Activated CD8-positive, alpha-beta memory T cell treated with anti-CD3 and anti-CD28 coated beads, Interleukin-2, amount 10 ng/mL, durations not matched to agents 7 days and 5 days (primary cell): ENCODE measurements around the gene SMAD3. TPM values are rescaled to one million over a fixed set of nuclear protein-coding genes. Genes with fewer than 3 reads are reported as not detected.

Source experiments
- ATAC-seq: fragments of 150-1000 bp; cut with Tn5 transposase; one replicate; pipeline ENCODE4 v1.10.0; 2021; ENCODE audit warnings: moderate library complexity
- CTCF ChIA-PET: fragments of 350-600 bp; sonication (Branson Sonifier 250); formaldehyde crosslinking; loops from one replicate; lab custom pipeline; 2021; ENCODE audit warnings: antibody characterized with exemption; lab: Charles Lee
- DNase-seq: peaks from one replicate; pipeline ENCODE4 v3.0.0-alpha.2; 2020
- H3K27ac Mint-ChIP-seq: one replicate; pipeline ENCODE4 v1.8.0; 2021; ENCODE audit warnings: mild to moderate bottlenecking, mixed read lengths
- H3K27me3 Mint-ChIP-seq: one replicate; pipeline ENCODE4 v1.8.0; 2021; ENCODE audit warnings: mixed read lengths
- H3K36me3 Mint-ChIP-seq: one replicate; pipeline ENCODE4 v1.8.0; 2021; ENCODE audit warnings: mild to moderate bottlenecking, mixed read lengths
- H3K4me1 Mint-ChIP-seq: one replicate; pipeline ENCODE4 v1.8.0; 2021; ENCODE audit warnings: mixed read lengths
- H3K4me3 Mint-ChIP-seq: one replicate; pipeline ENCODE4 v1.8.0; 2021; ENCODE audit warnings: mild to moderate bottlenecking, moderate library complexity, mixed read lengths
- H3K9me3 Mint-ChIP-seq: one replicate; pipeline ENCODE4 v1.8.0; 2022; ENCODE audit warnings: low read depth, mixed read lengths
- total RNA-seq, 2 experiments: library from RNA; stranded (reverse); gene quantifications; one replicate each; pipeline ENCODE4 v1.2.3, GENCODE V29; 2021

SMAD3 gene
- total RNA-seq, 2 experiments from 2014 or later, result 87.1 to 88.0 TPM

- CTCF ChIA-PET, result no interaction called here
- no peak for DNase-seq
- H3K27ac Mint-ChIP-seq, result no peak overlapping the region
- peaks cover 65% of the 10 kb centered on the region for H3K36me3 Mint-ChIP-seq
- no peaks in the 10 kb centered on the region for H3K27me3 Mint-ChIP-seq
- peaks cover 57% of the 10 kb centered on the region for H3K4me1 Mint-ChIP-seq
- ATAC-seq, result no peak
- peaks cover 3% of the 10 kb centered on the region for H3K9me3 Mint-ChIP-seq
- no peak overlapping the region for H3K4me3 Mint-ChIP-seq
Measured at GRCh38 chr15:67109141-67110034, 44.0 kb downstream of the SMAD3 start.

DNA sequence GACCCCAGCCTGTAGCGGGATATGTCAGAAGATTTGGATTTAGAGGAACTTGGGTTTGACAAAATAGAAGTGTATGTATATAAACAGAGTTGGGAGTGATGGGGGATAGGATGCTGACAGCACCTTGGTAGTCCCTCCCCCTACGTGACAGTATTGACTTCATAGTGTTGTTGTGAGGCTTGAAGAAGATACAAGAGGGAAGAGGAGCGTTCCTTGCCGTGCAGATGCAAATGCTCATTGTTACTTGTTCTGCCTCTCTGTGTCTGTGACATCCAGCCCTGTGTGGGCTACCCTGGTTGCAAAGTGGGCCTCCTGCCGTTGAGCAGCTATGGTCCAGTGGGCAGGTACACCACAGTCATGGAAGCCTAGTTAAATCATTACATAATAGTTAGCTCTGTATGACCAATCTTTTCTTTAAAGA, 45.0 kb downstream of the SMAD3 start:
- Mint-ChIP-seq H3K36me3 (peaks cover 62% of the 10 kb centered on the region), H3K9me3 (peaks cover 3% of the 10 kb centered on the region), H3K4me3 (no peak overlapping the region), H3K4me1 (peaks cover 67% of the 10 kb centered on the region), H3K27me3 (no peaks in the 10 kb centered on the region), H3K27ac (peak overlapping the region; percentile 11)
- CTCF ChIA-PET, result interaction anchor here (1.2 kb wide), 1 partner anchor 11 kb away, joined by 3 read pairs; no protein-coding TSS in a partner anchor
- ATAC-seq, result no peak
- DNase-seq, result no peak

GRCh38 chr15:67110958-67111864, 45.8 kb downstream of the SMAD3 start:
- DNase-seq (peak; percentile 54), ATAC-seq (peak; percentile 18)
- H3K9me3 Mint-ChIP-seq, result peaks cover 3% of the 10 kb centered on the region
- H3K27ac Mint-ChIP-seq, result peak overlapping the region; percentile 60
- H3K4me3 Mint-ChIP-seq, result peak overlapping the region; percentile 6
- peaks cover 75% of the 10 kb centered on the region for H3K4me1 Mint-ChIP-seq
- CTCF ChIA-PET, result interaction anchor here (1.2 kb wide), 1 partner anchor 10 kb away, joined by 3 read pairs; no protein-coding TSS in a partner anchor
- H3K27me3 Mint-ChIP-seq, result no peaks in the 10 kb centered on the region
- H3K36me3 Mint-ChIP-seq, result peaks cover 61% of the 10 kb centered on the region

GRCh38 chr15:67114046-67114445, 48.6 kb downstream of the SMAD3 start:
- H3K27ac Mint-ChIP-seq, result peak overlapping the region; percentile 81
- no peaks in the 10 kb centered on the region for H3K27me3 Mint-ChIP-seq
- peaks cover 3% of the 10 kb centered on the region for H3K9me3 Mint-ChIP-seq
- H3K36me3 Mint-ChIP-seq, result peaks cover 66% of the 10 kb centered on the region
- peaks cover 91% of the 10 kb centered on the region for H3K4me1 Mint-ChIP-seq
- CTCF ChIA-PET, result interaction anchor here (1.8 kb wide), 1 partner anchor 13 kb away, joined by 7 read pairs; no protein-coding TSS in a partner anchor
- no peak for ATAC-seq
- H3K4me3 Mint-ChIP-seq, result no peak overlapping the region
- no peak for DNase-seq

DNA sequence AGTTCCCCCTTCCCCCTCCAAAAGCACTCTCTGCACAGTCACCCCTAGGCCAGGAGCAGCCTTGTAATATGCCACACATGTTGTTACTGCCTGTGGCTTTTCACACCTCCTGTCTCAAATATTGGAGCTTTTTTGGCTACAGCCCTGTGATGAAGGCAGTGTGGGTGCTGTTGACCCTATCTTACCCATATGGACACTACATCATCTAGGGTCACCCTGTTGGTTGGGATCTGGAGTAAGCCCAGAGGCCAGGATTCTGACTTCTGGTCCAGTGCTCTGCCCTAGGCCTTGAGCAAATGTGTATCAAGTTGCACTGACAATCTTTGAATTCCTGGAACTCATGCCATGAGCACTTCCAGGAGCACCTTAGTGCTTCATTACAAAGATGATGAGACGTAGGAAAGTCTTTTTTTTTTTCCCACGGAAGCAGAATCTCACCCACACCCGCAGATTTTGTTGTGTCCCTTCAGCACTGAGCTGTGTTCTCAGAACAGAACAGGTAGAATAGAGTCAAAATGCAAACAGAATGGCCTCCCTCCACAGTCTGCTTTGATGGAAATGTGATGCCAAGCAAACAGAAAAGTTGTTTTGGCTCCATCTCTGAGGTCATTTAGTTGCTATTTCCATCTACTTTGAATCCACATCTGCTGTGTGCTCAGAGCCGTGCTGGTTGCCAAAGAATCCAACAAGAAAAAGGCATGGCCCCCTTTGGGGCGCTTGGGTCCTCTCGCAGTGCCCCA, 49.6 kb downstream of the SMAD3 start:
- Mint-ChIP-seq H3K27me3 (no peaks in the 10 kb centered on the region), H3K4me3 (no peak overlapping the region), H3K4me1 (peaks cover 92% of the 10 kb centered on the region), H3K36me3 (peaks cover 62% of the 10 kb centered on the region), H3K9me3 (peaks cover 3% of the 10 kb centered on the region), H3K27ac (peak overlapping the region; percentile 81)
- DNase-seq (peak; percentile 51), ATAC-seq (peak; percentile 65)
- CTCF ChIA-PET, result interaction anchor here (1.2 to 1.8 kb wide), 2 partner anchors 12 to 14 kb away, joined by 3 to 7 read pairs; no protein-coding TSS in a partner anchor

GRCh38 chr15:67115586-67115969, 50.2 kb downstream of the SMAD3 start:
- H3K4me3 Mint-ChIP-seq, result no peak overlapping the region
- CTCF ChIA-PET, result interaction anchor here (1.2 to 2.1 kb wide), 2 partner anchors 13 to 46 kb away, joined by 3 to 8 read pairs; no protein-coding TSS in a partner anchor

DNA sequence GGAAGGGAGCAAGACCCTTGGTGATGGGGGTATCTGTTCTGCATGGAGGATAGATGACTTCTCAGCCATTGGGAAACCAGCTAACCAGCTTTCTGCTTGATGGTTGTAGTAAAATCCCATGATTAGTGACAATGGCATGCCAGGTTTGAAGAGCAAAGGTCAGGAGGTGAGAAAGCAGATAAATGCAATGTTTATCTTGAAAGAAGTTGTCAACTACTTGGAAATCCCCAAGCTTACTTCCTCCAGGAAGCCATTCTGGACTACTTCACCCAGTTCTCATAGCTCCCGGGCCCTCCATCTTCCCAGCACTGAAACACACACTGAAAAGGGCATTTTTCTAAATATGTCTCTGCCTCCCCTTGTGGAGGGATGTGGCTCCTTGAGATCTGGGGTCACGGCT, 51.3 kb downstream of the SMAD3 start:
- no peak for DNase-seq
- H3K27ac Mint-ChIP-seq, result peak overlapping the region; percentile 81
- ATAC-seq, result no peak
- no peak overlapping the region for H3K4me3 Mint-ChIP-seq
- H3K36me3 Mint-ChIP-seq, result peaks cover 49% of the 10 kb centered on the region
- no peaks in the 10 kb centered on the region for H3K27me3 Mint-ChIP-seq
- CTCF ChIA-PET, result interaction anchor here (0.9 to 2.1 kb wide), 9 partner anchors 14 to 88 kb away, joined by 3 to 8 read pairs (median 3); partner anchors contain the start of gene SMAD3
- peaks cover 92% of the 10 kb centered on the region for H3K4me1 Mint-ChIP-seq
- H3K9me3 Mint-ChIP-seq, result no peaks in the 10 kb centered on the region

More at GRCh38 chr15:67115586-67115969, 50.2 kb downstream of the SMAD3 start:
- H3K27me3 Mint-ChIP-seq, result no peaks in the 10 kb centered on the region
- H3K36me3 Mint-ChIP-seq, result peaks cover 60% of the 10 kb centered on the region
- peaks cover 3% of the 10 kb centered on the region for H3K9me3 Mint-ChIP-seq
- H3K27ac Mint-ChIP-seq, result peak overlapping the region; percentile 81
- peaks cover 92% of the 10 kb centered on the region for H3K4me1 Mint-ChIP-seq
- DNase-seq, result no peak
- no peak for ATAC-seq

GRCh38 chr15:67117370-67117769, 52.0 kb downstream of the SMAD3 start:
- peak overlapping the region; percentile 81 for H3K27ac Mint-ChIP-seq
- no peaks in the 10 kb centered on the region for H3K9me3 Mint-ChIP-seq
- no peak overlapping the region for H3K4me3 Mint-ChIP-seq
- DNase-seq (no peak), ATAC-seq (no peak)
- peaks cover 47% of the 10 kb centered on the region for H3K36me3 Mint-ChIP-seq
- CTCF ChIA-PET, result interaction anchor here (0.7 to 2.1 kb wide), 10 partner anchors 14 to 88 kb away, joined by 3 to 8 read pairs (median 3); partner anchors contain the start of gene SMAD3
- H3K4me1 Mint-ChIP-seq, result peaks cover 96% of the 10 kb centered on the region
- no peaks in the 10 kb centered on the region for H3K27me3 Mint-ChIP-seq

GRCh38 chr15:67118808-67119207, 53.4 kb downstream of the SMAD3 start:
- H3K27me3 Mint-ChIP-seq, result no peaks in the 10 kb centered on the region
- no peak for ATAC-seq
- peaks cover 92% of the 10 kb centered on the region for H3K4me1 Mint-ChIP-seq
- no peak overlapping the region for H3K4me3 Mint-ChIP-seq
- CTCF ChIA-PET, result interaction anchor here (1.2 to 4.3 kb wide), 2 partner anchors 9 to 17 kb away, joined by 3 to 18 read pairs; no protein-coding TSS in a partner anchor
- DNase-seq, result no peak
- H3K9me3 Mint-ChIP-seq, result no peaks in the 10 kb centered on the region
- peaks cover 37% of the 10 kb centered on the region for H3K36me3 Mint-ChIP-seq
- peak overlapping the region; percentile 68 for H3K27ac Mint-ChIP-seq

DNA sequence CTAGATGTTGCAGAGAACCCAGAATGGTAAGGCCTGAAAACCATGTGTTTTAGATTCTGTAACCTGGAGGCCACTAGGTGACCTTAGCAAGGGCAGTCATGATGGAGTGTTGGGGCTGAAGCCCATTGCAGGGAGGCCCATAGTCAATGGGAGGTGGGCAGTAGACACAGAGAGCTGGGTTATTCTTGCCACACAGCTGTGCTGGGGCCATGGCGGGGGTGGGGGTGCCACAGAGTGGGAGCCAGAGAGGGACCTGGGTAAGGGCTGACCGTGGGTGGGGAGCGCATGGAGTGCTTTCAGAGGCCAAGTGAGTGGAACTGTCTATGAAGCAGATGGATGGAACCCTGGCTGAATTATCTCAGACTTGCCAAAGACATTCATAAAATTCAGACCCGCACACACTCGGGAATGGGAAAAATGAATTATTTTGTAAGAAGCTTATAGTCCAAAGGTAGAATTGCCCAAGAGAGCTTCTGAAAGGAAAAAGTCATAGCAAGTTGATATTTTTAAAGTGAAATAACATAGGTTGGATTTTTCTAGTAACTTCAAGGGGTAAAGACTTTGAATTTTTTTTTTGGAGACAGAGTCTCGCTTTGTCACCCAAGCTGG, 53.9 kb downstream of the SMAD3 start:
- H3K27ac Mint-ChIP-seq, result peak overlapping the region; percentile 92
- no peaks in the 10 kb centered on the region for H3K9me3 Mint-ChIP-seq
- H3K4me1 Mint-ChIP-seq, result peaks cover 92% of the 10 kb centered on the region
- DNase-seq, result no peak
- no peak overlapping the region for H3K4me3 Mint-ChIP-seq
- peaks cover 32% of the 10 kb centered on the region for H3K36me3 Mint-ChIP-seq
- CTCF ChIA-PET, result interaction anchor here (1.2 to 4.3 kb wide), 3 partner anchors 9 to 40 kb away, joined by 3 to 18 read pairs (median 3); no protein-coding TSS in a partner anchor
- no peak for ATAC-seq
- H3K27me3 Mint-ChIP-seq, result no peaks in the 10 kb centered on the region

DNA sequence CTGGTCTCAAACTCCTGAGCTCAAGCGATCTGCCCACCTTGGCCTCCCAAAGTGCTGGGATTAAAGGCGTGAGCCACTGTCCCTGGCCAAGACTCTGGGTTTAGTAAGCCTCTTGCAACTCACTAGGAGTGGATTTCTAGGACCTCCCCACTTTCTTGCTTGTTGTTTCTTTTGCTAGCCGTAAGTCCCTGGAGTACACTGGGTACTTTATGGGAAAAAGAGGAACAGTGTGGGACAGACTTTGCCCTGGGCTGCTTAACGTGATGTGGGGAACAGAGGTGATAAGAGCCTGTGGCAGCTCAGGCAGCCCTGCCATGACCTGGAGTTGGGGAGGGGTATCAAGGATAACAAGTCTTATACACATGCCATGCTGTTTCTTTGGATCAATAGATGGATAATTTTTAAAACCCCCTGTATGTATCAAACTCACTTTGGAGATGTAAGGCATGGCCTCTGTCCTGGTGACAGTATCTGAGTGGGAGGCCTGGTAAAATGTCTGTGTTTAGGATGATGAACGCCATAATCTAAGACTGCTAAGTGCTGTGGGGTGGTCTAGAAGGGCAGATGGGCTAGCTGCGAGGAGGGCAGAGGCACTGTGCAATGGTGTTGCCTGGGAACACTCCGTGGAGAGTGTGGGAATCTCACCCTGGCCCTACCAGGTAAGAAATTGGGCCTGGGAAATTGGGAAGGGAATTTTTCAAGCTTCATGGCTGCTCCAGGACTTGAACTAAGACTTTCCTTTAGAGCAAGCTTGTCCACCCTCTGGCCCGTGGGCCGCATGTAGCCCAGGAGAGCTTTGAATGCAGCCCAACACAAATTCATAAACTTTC, 54.8 kb downstream of the SMAD3 start:
- DNase-seq (no peak), ATAC-seq (no peak)
- CTCF ChIA-PET, result interaction anchor here (0.9 to 4.3 kb wide), 7 partner anchors 8 to 58 kb away, joined by 3 to 18 read pairs (median 3); no protein-coding TSS in a partner anchor
- H3K27me3 Mint-ChIP-seq, result no peaks in the 10 kb centered on the region
- H3K4me1 Mint-ChIP-seq, result peaks cover 88% of the 10 kb centered on the region
- no peaks in the 10 kb centered on the region for H3K9me3 Mint-ChIP-seq
- H3K27ac Mint-ChIP-seq, result peak overlapping the region; percentile 92
- H3K36me3 Mint-ChIP-seq, result peaks cover 30% of the 10 kb centered on the region
- peak overlapping the region; percentile 38 for H3K4me3 Mint-ChIP-seq
